Measurements from ENCODE around the gene CD4. TPM values are rescaled to one million over a fixed set of nuclear protein-coding genes. Genes with fewer than 3 reads are reported as not detected.
"Not testable (repeated sequence)": the region's sequence is repeated elsewhere in the genome, so short reads cannot be mapped to it uniquely, and the experiment has no call there.

Gene CD4
- total RNA-seq, 1 donor from 2014 or later, result 0.70 TPM

DNA sequence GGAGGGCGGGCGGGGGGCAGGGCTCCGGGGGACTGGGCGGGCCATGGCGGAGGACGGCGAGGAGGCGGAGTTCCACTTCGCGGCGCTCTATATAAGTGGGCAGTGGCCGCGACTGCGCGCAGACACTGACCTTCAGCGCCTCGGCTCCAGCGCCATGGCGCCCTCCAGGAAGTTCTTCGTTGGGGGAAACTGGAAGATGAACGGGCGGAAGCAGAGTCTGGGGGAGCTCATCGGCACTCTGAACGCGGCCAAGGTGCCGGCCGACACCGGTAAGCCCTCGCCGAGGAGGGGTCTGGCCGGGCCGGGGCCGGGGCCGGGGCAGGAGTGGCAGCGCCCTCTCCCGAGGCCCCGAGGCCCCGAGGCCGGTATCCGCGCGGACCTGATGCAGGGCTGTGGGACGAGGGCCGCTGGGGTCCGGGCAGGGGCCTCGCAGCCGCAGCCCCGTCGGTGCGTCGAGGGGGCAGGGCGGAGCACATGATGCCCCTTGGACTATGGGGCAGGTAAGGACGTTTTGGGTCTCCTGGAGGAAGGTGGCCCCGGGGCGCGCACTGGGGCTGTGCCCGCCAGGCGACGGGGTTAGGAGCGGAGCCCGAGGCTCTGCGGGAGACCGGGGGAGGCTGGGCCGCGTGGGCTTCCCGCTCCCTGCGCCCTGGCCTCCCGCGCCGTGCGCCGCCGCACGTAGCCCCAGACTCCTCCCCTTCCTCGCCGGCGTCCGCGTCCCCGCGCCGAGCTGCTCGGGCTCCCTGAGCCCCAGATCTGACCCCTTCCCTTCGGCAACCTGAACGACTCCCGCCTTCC lies 78.3 kb downstream of the CD4 start, which contains the start of gene TPI1:
TPI1 (plus strand) TSS at position 119 of the 798 bp plus-strand sequence; CDS start at position 155, 36 bp downstream.
- H3K36me3 Mint-ChIP-seq (ENCODE audit: low read depth), result peaks cover 27% of the 10 kb centered on the region
- no peaks in the 10 kb centered on the region for H3K9me3 Mint-ChIP-seq (ENCODE audit: low read depth)
- DNase-seq (ENCODE audit: low spot score), result peak; percentile 87
- peak within 1 kb of the TSS; percentile 90 for H3K27ac Mint-ChIP-seq (ENCODE audit: unreplicated experiment)
- no peaks in the 10 kb centered on the region for H3K27me3 Mint-ChIP-seq (ENCODE audit: low read depth)
- peaks cover 52% of the 10 kb centered on the region for H3K4me1 Mint-ChIP-seq (ENCODE audit: low read depth)
- TF ChIP-seq CTCF (IDR thresholded peaks at IDR 0.05), result peak; percentile 43
- H3K4me3 Mint-ChIP-seq (ENCODE audit: unreplicated experiment), result peak within 1 kb of the TSS; percentile 95

- no peak for TF ChIP-seq CTCF (IDR thresholded peaks at IDR 0.05)
- peaks cover 25% of the 10 kb centered on the region for H3K36me3 Mint-ChIP-seq (ENCODE audit: low read depth)
- peaks cover 52% of the 10 kb centered on the region for H3K4me1 Mint-ChIP-seq (ENCODE audit: low read depth)
- no peaks in the 10 kb centered on the region for H3K27me3 Mint-ChIP-seq (ENCODE audit: low read depth)
- H3K4me3 Mint-ChIP-seq (ENCODE audit: unreplicated experiment), result peak overlapping the region; percentile 95
- no peak for DNase-seq (ENCODE audit: low spot score)
- H3K9me3 Mint-ChIP-seq (ENCODE audit: low read depth), result no peaks in the 10 kb centered on the region
- peak overlapping the region; percentile 88 for H3K27ac Mint-ChIP-seq (ENCODE audit: unreplicated experiment)
These were observed 79.1 kb downstream of the CD4 start for GRCh38 chr12:6868211-6869048.

DNA sequence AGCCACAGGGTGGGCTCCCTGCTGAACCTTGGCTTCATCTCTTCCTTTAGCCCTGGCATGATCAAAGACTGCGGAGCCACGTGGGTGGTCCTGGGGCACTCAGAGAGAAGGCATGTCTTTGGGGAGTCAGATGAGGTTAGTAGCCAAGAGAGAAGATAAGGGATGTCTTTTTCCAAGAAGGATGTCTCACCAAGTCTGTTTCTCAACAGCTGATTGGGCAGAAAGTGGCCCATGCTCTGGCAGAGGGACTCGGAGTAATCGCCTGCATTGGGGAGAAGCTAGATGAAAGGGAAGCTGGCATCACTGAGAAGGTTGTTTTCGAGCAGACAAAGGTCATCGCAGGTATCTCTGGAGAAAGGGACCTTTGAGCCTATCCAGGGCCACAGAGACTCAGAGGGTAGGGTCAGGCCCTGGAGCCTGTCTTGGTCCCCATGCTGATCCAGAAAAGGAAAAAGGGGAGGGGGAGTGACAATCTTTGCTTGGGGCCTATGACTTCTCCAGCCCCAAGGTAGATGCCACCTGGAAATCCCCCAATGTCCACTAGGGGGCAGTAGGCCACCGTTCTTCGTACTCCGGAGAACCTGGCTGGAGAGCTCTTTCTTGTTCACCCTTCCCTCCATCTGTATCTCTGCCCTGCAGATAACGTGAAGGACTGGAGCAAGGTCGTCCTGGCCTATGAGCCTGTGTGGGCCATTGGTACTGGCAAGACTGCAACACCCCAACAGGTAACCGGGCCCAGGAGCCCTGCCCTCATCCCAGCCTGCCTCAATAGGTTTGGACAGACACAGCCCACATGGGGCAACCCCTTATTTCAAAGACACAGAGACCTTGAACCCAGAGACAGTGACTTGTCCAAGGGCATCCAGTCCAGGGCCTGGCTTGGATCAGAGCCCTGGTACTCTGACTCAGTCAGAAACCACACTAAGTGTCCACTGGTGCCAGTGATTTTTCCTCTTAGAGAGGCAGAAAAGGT lies 80.0 kb downstream of the CD4 start:
- Mint-ChIP-seq H3K4me3 (ENCODE audit: unreplicated experiment) (peak overlapping the region; percentile 95), H3K9me3 (ENCODE audit: low read depth) (no peaks in the 10 kb centered on the region), H3K4me1 (ENCODE audit: low read depth) (peaks cover 57% of the 10 kb centered on the region), H3K27me3 (ENCODE audit: low read depth) (no peaks in the 10 kb centered on the region), H3K27ac (ENCODE audit: unreplicated experiment) (peak overlapping the region; percentile 88), H3K36me3 (ENCODE audit: low read depth) (peaks cover 22% of the 10 kb centered on the region)
- peak; percentile 37 for DNase-seq (ENCODE audit: low spot score)
- peak; percentile 93 for TF ChIP-seq CTCF (IDR thresholded peaks at IDR 0.05)

DNA sequence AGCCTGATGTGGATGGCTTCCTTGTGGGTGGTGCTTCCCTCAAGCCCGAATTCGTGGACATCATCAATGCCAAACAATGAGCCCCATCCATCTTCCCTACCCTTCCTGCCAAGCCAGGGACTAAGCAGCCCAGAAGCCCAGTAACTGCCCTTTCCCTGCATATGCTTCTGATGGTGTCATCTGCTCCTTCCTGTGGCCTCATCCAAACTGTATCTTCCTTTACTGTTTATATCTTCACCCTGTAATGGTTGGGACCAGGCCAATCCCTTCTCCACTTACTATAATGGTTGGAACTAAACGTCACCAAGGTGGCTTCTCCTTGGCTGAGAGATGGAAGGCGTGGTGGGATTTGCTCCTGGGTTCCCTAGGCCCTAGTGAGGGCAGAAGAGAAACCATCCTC lies 81.0 kb downstream of the CD4 start:
- H3K27ac Mint-ChIP-seq (ENCODE audit: unreplicated experiment), result peak overlapping the region; percentile 41
- H3K27me3 Mint-ChIP-seq (ENCODE audit: low read depth); H3K4me3 Mint-ChIP-seq (ENCODE audit: unreplicated experiment); H3K9me3 Mint-ChIP-seq (ENCODE audit: low read depth); DNase-seq (ENCODE audit: low spot score): not testable (repeated sequence)
- H3K36me3 Mint-ChIP-seq (ENCODE audit: low read depth), result peaks cover 15% of the 10 kb centered on the region
- peaks cover 57% of the 10 kb centered on the region for H3K4me1 Mint-ChIP-seq (ENCODE audit: low read depth)

Other genes with a start within 250 kb of the CD4 start
- 29.0 to 29.5 TPM (median 29.2 TPM) in 3 replicates for gene IFFO1, start 233.5 kb upstream of the CD4 start, total RNA-seq
- 27.1 to 39.3 TPM (median 32.5 TPM) in 3 replicates for gene NOP2, start 221.2 kb upstream of the CD4 start, total RNA-seq
- gene CHD4, start 182.1 kb upstream of the CD4 start, total RNA-seq, result 227 to 242 TPM (median 231 TPM) in 3 replicates
- 0.41 to 0.57 TPM (median 0.48 TPM) in 3 replicates for gene LPAR5, start 153.6 kb upstream of the CD4 start, total RNA-seq
- 0.37 to 0.74 TPM (median 0.41 TPM) in 3 replicates for gene ACRBP, start 142.1 kb upstream of the CD4 start, total RNA-seq
- gene ING4, start 126.4 kb upstream of the CD4 start, total RNA-seq, result 32.9 to 38.5 TPM (median 37.5 TPM) in 3 replicates
- gene ZNF384, start 100.2 kb upstream of the CD4 start, total RNA-seq, result 50.7 to 56.2 TPM (median 55.1 TPM) in 3 replicates
- gene PIANP, start 88.7 kb upstream of the CD4 start, total RNA-seq, result 3.2 to 9.3 TPM (median 4.4 TPM) in 3 replicates
- 57.0 to 74.4 TPM (median 59.3 TPM) in 3 replicates for gene COPS7A, start 65.5 kb upstream of the CD4 start, total RNA-seq
- gene MLF2, start 36.4 kb upstream of the CD4 start, total RNA-seq, result 161 to 172 TPM (median 163 TPM) in 3 replicates
- gene PTMS, start 23.2 kb upstream of the CD4 start, total RNA-seq, result 413 to 493 TPM (median 463 TPM) in 3 replicates
- gene LAG3, start 17.0 kb upstream of the CD4 start, total RNA-seq, result 0.56 to 1.7 TPM (median 1.0 TPM) in 3 replicates
- 3.2 to 4.6 TPM (median 4.2 TPM) in 3 replicates for gene GPR162, start 32.3 kb downstream of the CD4 start, total RNA-seq
- 109 to 116 TPM (median 114 TPM) in 3 replicates for gene P3H3, start 38.9 kb downstream of the CD4 start, total RNA-seq
- gene GNB3, start 51.4 kb downstream of the CD4 start, total RNA-seq, result 10.2 to 11.5 TPM (median 10.9 TPM) in 3 replicates
- 4.1 to 7.5 TPM (median 5.6 TPM) in 3 replicates for gene CDCA3, start 61.8 kb downstream of the CD4 start, total RNA-seq
- 103 to 147 TPM (median 106 TPM) in 3 replicates for gene USP5, start 62.6 kb downstream of the CD4 start, total RNA-seq
- gene TPI1, start 78.0 kb downstream of the CD4 start, total RNA-seq, result 430 to 562 TPM (median 551 TPM) in 3 replicates
- 7.6 to 11.8 TPM (median 7.9 TPM) in 3 replicates for gene SPSB2, start 83.8 kb downstream of the CD4 start, total RNA-seq
- 6.3 to 9.3 TPM (median 7.6 TPM) in 3 replicates for gene LRRC23, start 115.3 kb downstream of the CD4 start, total RNA-seq
- gene ENO2, start 125.1 kb downstream of the CD4 start, total RNA-seq, result 22.2 to 60.8 TPM (median 58.6 TPM) in 3 replicates
- 103 to 110 TPM (median 106 TPM) in 3 replicates for gene ATN1, start 138.4 kb downstream of the CD4 start, total RNA-seq
- not detected in 3 replicates for gene RNU7-1, start 154.3 kb downstream of the CD4 start, total RNA-seq
- 230 to 244 TPM (median 233 TPM) in 3 replicates for gene C12orf57, start 154.5 kb downstream of the CD4 start, total RNA-seq
- gene PTPN6, start 161.8 kb downstream of the CD4 start, total RNA-seq, result 0.51 to 0.65 TPM in 2 of 3 replicates, not detected in the other
- 129 to 135 TPM (median 129 TPM) in 3 replicates for gene PHB2, start 181.1 kb downstream of the CD4 start, total RNA-seq
- gene EMG1, start 181.4 kb downstream of the CD4 start, total RNA-seq, result 25.0 to 35.1 TPM (median 26.5 TPM) in 3 replicates
- 18.8 to 22.1 TPM (median 19.4 TPM) in 3 replicates for gene LPCAT3, start 228.9 kb downstream of the CD4 start, total RNA-seq